Stomach smooth muscle (tissue), 2 donors: ENCODE data around the gene TRIM60.

ENCODE experiments used
- H3K27ac ChIP-seq: one replicate; pipeline ENCODE4 v1.7.0; 2013; ENCODE audit warnings: mild to moderate bottlenecking, low read length, inconsistent platforms
- H3K27me3 ChIP-seq, 2 donors: one replicate each; pipeline ENCODE4 v1.7.0; 2013; ENCODE audit warnings: low read length in 2 of 2; ENCODE audit not compliant: insufficient read depth in 2 of 2, control insufficient read depth in 1 of 2
- H3K36me3 ChIP-seq, 2 donors: one replicate each; pipeline ENCODE4 v1.7.0; 2013; ENCODE audit warnings: low read length in 2 of 2; ENCODE audit not compliant: control insufficient read depth in 2 of 2, insufficient read depth in 2 of 2
- H3K4me1 ChIP-seq: one replicate; pipeline ENCODE4 v1.7.0; 2013; ENCODE audit warnings: low read length; ENCODE audit not compliant: control insufficient read depth, insufficient read depth
- H3K4me3 ChIP-seq, 2 donors: one replicate each; pipeline ENCODE4 v1.7.0; 2013; ENCODE audit warnings: low read length in 2 of 2
- H3K9ac ChIP-seq, 2 donors: one replicate each; pipeline ENCODE4 v1.7.0; 2013; ENCODE audit warnings: low read length in 2 of 2, mild to moderate bottlenecking in 1 of 2
- H3K9me3 ChIP-seq, 2 donors: one replicate each; pipeline ENCODE4 v1.7.0; 2013; ENCODE audit warnings: low read length in 2 of 2; ENCODE audit not compliant: control insufficient read depth in 2 of 2
- donor health status: healthy.
- donor health status: Pancreatic carcinoma.

TRIM60 gene

GRCh38 chr4:165088366-165088765, 56.6 kb downstream of the TRIM60 start:
- no peaks in the 10 kb centered on the region for H3K9me3 ChIP-seq
- no peak overlapping the region for H3K4me3 ChIP-seq
- H3K27ac ChIP-seq, result no peak overlapping the region
- no peaks in the 10 kb centered on the region for H3K27me3 ChIP-seq
- no peaks in the 10 kb centered on the region for H3K4me1 ChIP-seq
- H3K36me3 ChIP-seq, result peaks cover 7 to 20% of the 10 kb centered on the region in 2 donors
- H3K9ac ChIP-seq, result no peak overlapping the region
